ENCODE data around the gene IL17F.

Gene IL17F

DNA sequence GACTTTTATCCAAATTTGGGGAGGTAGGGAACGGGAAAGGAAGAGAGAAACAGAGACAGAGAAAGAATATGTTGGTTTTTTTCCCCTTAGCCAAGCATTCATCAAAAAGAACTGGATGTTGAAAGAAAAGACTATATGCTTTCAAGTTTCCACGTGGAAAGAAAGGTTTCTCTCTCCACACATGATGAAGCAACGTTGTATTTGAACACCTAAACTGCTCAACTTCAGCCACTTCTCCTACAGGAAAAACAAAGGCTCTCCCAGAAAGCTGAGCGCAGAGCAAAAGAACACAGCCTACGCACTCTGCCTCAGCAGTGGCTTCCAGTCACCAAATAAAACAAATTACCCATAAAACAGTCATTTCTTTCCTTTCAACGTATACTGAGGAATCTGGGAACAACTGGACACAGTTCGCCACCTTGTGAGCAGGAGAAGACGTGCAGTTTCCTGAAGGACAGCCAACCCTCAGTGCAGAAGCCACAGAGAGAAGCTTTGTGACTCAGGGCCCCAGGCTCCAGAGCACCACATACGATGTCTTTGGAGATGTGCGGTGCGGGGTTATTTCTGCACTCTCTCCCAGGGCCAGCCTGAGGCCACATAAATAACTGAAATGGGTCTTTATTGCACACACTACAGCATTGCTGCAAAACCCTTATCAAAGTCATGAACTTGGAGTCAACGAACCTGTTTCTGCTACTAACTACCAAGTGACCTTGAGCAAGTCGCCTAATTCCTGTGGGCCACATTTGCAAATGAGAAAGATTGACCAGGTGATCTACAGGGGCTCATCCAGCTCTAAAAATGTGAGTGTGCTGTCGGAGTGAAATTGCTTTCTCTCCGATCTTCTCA is 10.1 kb downstream of the IL17F start:
- no peak for TF ChIP-seq JUND (IDR thresholded peaks at IDR 0.05; ENCODE audit: low read depth)
- in situ Hi-C loops (cut with HindIII; ENCODE audit: low pct_unique_long_range_greater_than_20kb, low sequenced_read_pairs) = no loop called here
- DNase-seq (ENCODE audit: low read depth in 1 of 2, low spot score in 1 of 2) = peak; percentile 53 to 70

DNA sequence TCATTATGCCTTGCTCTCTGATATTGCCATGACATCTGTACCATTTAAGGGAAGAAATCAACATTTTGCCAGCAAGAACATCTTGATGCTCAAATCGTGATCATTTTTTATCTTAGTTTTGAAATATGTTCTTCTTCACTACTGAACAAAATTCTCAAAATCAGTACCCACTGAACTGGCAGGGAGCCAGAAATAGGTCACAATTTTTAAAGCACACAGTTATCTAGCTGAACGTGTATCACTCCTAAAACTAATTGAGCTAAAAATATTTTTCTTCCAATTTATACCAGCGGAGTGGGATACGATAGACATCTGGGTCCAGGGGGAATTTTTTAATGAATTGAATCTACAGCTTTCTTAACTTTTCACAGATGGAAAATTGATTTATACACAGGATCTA is 11.3 kb downstream of the IL17F start:
- no peak for DNase-seq (ENCODE audit: low read depth in 1 of 2, low spot score in 1 of 2)
- no peak for TF ChIP-seq JUND (IDR thresholded peaks at IDR 0.05; ENCODE audit: low read depth)
- in situ Hi-C loops (cut with HindIII; ENCODE audit: low pct_unique_long_range_greater_than_20kb, low sequenced_read_pairs) = no loop called here

DNA sequence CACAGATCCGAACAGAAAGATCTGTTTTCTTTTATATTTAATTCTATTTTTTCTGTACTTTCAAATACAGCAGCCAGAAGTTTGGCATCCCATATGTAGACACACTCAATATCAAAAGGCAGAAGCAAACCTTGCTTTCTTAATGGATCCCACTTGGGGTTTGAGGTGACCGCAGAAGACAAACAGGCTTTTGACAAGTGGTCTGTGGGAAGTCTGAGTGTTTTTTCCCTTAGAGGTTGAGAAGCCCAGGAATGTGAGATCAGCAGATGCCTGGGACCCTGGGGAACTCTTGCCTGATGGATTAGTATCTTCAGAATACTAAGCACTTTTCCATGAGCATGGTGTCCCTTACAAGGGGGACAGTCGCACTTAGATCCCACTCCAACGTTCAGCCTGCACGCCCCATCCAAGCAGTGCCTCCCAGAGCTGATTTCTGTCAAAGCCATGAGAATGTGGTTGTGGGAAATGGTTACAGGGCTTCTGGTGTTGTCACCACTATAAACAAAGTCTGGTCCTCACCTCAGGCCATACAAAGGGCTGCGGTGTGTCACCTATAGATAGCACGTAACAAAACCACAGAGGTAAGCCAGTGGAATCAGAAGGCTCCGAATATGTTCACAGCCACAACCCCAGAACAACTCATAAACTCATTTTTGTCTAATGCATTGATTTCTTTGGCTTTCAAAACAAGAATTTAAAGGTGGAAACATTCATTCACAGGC is 12.7 kb downstream of the IL17F start:
- in situ Hi-C loops (cut with HindIII; ENCODE audit: low pct_unique_long_range_greater_than_20kb, low sequenced_read_pairs) = no loop called here
- no peak for TF ChIP-seq JUND (IDR thresholded peaks at IDR 0.05; ENCODE audit: low read depth)
- DNase-seq (ENCODE audit: low read depth in 1 of 2, low spot score in 1 of 2) = no peak

DNA sequence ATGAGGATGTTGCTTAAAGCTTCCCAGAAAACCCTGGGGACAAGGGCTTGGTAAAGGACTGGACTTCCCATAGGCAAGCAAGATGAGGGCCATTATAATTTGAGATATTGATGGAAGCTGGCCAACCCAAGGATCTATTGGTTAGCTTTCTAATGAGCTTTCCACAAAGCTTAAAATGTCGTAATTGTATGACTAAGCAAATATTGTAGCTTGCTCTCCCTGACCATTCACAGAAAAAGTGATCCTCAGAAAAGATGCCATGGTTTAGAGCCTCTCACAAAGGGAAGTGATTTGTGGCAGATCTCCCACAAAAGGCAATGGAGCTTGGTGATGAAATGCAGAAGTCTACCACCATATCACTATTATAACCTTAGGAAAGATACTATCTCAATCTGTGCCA is 13.6 kb downstream of the IL17F start:
- no peak for TF ChIP-seq JUND (IDR thresholded peaks at IDR 0.05; ENCODE audit: low read depth)
- in situ Hi-C loops (cut with HindIII; ENCODE audit: low pct_unique_long_range_greater_than_20kb, low sequenced_read_pairs) = no loop called here
- no peak for DNase-seq (ENCODE audit: low read depth in 1 of 2, low spot score in 1 of 2)

DNA sequence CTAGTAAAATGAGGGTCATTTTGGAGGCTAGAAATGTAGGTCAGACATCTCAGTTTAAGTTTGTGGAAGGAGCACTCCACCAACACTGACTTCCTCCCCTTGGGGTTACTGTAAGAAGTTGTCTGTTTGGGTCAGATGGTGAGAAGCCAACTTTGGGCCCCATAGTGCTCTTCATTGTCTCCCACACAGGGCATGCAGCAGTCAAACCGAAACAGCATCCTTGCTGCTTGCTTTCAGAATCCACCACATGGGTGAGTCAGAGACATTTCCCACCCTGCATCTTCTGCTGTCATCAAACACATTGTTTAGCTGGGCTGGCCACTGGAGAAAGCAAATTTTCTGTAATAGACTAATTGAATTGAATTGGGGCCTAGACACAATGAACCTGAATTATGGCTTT is 16.8 kb downstream of the IL17F start:
- no peak for DNase-seq (ENCODE audit: low read depth in 1 of 2, low spot score in 1 of 2)
- in situ Hi-C loops (cut with HindIII; ENCODE audit: low pct_unique_long_range_greater_than_20kb, low sequenced_read_pairs) = no loop called here
- TF ChIP-seq JUND (IDR thresholded peaks at IDR 0.05; ENCODE audit: low read depth) = no peak

DNA sequence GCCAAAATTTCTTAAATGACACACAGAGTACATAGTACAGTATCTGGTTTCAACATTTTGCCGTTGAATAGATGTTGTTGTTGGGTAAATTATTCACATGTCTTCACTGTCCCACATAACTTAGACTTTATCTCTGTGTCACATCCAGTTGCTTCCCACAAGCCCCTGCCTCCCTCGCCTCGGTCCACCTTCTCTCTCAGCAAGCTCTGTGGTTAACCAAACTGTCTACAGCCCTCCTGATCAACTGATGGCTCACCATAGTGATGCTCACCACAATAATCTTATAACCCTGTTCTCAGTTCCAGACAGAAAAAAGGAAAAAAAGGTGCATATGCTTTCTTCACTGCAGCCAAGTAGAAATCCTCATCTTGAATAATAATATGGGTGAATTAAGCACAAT is 23.0 kb downstream of the IL17F start:
- DNase-seq (ENCODE audit: low read depth in 1 of 2, low spot score in 1 of 2) = no peak
- no peak for TF ChIP-seq JUND (IDR thresholded peaks at IDR 0.05; ENCODE audit: low read depth)

DNA sequence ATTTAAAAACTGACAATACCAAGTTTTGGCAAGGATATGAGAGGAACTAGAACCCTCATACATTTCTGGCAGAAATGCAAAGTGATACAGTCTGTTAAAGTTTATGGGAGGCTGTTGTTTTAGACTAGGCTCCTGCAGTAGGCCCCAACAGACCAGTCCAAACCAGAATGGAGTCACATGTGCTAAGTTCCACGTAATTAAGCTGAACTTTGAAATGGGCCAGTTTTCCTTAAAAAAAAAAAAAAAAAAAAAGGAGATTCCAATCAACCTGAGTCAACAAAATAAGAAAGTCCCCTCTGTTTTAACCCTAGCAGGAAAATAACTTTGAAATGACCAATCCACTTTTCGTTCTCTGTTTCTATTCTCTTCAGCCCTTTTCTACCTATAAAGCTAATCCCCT is 26.5 kb downstream of the IL17F start:
- no peak for TF ChIP-seq JUND (IDR thresholded peaks at IDR 0.05; ENCODE audit: low read depth)
- no peak for DNase-seq (ENCODE audit: low read depth in 1 of 2, low spot score in 1 of 2)
- in situ Hi-C loops (cut with HindIII; ENCODE audit: low pct_unique_long_range_greater_than_20kb, low sequenced_read_pairs) = no loop called here

More for the DNA sequence above, 23.0 kb downstream of the IL17F start:
- in situ Hi-C loops (cut with HindIII; ENCODE audit: low pct_unique_long_range_greater_than_20kb, low sequenced_read_pairs) = no loop called here

DNA sequence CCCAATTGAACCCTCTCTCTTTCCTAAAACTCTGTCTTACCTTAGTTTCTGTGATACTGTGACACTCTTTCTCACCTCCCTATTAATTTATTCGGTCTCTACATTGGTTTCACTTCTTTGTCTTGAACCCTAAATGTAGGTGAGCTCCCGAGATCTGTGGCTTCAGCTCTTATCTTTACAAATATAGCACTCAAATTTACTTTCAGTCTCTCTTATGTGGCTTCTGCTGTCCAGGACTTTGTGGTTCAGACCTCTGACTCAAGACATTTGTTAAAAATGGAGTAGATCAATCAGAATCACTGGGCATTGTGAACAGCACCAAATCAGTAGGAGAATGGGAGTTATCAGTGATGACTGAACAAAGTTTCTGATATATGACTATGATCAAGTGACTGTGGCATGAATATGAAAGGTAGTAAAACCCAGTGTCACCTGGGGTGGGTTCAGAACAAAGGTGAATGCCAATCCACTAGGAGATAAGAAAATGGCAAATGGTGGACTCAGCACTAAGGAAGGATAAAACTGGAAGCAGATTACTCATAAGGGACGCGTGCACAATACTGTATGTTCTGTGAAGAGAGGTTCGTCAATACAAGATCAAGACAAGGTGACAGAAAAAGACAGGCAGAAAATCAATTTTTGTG is 27.2 kb downstream of the IL17F start:
- in situ Hi-C loops (cut with HindIII; ENCODE audit: low pct_unique_long_range_greater_than_20kb, low sequenced_read_pairs) = no loop called here
- no peak for DNase-seq (ENCODE audit: low read depth in 1 of 2, low spot score in 1 of 2)
- no peak for TF ChIP-seq JUND (IDR thresholded peaks at IDR 0.05; ENCODE audit: low read depth)

DNA sequence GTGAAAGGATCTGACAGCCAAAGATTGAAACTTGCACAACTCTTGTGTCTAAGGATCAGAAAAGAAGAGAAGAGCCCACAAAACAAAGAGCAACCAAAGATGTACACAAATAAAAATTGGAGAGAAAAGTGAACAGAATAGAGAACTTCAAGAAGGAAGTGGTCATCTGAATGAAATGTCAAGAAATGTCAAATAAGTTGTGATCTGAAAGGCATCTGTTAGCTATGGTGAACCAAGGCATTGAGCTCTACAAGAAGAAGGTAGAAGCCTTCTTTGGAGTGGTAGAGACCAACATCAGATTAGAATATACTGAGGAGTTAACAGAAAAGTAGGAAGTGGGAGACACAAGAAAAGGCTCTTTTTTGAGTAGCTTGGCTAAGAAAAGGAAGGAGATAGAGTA is 28.5 kb downstream of the IL17F start:
- TF ChIP-seq JUND (IDR thresholded peaks at IDR 0.05; ENCODE audit: low read depth) = no peak
- in situ Hi-C loops (cut with HindIII; ENCODE audit: low pct_unique_long_range_greater_than_20kb, low sequenced_read_pairs) = no loop called here
- no peak for DNase-seq (ENCODE audit: low read depth in 1 of 2, low spot score in 1 of 2)

DNA sequence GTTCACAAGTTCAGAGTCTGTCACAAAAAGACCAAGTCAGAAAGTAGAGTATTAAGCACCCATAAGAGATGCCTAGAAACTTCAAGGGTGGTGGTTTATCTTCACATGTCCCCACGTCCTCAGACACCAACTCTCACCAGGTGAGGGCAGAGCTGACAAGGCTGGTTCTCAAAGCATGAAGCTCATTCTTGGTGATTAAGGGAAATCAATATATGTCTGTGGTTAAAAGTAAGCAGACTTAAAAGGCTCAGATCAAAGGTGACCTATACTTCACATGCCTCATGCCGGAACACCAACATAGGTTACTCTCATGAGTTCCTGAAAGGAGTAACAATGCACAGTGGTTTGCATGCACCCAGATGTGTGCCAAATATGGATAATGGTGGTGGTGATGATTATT is 31.2 kb downstream of the IL17F start:
- no peak for DNase-seq (ENCODE audit: low read depth in 1 of 2, low spot score in 1 of 2)

DNA sequence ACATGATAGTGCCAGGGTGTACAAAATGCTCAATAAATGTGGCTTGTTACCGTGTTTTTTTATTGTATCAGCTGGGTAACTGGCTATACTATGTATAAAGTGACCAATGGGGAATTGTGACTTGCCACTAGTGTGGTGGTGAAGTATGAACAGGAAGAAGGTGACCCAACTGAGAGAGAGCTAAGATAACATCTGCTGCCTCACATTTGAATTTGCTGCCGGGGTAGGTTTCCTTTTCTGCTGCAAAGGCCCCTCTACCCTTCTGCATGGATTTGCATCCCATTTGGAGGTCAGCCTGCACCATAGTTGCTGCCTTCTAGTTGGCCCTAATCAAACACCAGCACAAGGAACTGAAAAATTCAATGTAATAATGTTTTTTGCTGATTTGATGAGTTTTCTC is 34.1 kb downstream of the IL17F start:
- in situ Hi-C loops (cut with HindIII; ENCODE audit: low pct_unique_long_range_greater_than_20kb, low sequenced_read_pairs) = no loop called here
- TF ChIP-seq JUND (IDR thresholded peaks at IDR 0.05; ENCODE audit: low read depth) = no peak

More for the DNA sequence above, 31.2 kb downstream of the IL17F start:
- in situ Hi-C loops (cut with HindIII; ENCODE audit: low pct_unique_long_range_greater_than_20kb, low sequenced_read_pairs) = no loop called here
- TF ChIP-seq JUND (IDR thresholded peaks at IDR 0.05; ENCODE audit: low read depth) = no peak

DNA sequence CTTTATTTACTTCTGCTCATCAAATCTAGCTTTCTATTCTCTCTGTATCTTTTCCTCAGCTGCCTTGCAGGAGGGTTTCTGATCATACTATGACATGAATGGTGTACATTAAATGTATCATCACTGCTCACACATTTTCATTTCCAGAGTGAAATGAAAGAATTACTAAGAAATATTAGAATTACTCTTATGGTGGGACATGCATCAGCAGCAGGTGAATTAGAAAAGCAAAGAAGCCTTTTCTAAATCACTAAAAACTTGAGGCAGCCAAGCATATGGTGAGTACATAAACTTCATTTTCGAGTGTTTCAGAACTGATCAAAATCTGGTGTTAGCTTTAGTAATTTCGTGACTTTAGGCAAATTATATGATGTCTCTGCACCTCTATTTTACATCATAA is 34.5 kb downstream of the IL17F start:
- no peak for TF ChIP-seq JUND (IDR thresholded peaks at IDR 0.05; ENCODE audit: low read depth)
- in situ Hi-C loops (cut with HindIII; ENCODE audit: low pct_unique_long_range_greater_than_20kb, low sequenced_read_pairs) = no loop called here
- no peak for DNase-seq (ENCODE audit: low read depth in 1 of 2, low spot score in 1 of 2)

More for the DNA sequence above, 34.1 kb downstream of the IL17F start:
- DNase-seq (ENCODE audit: low read depth in 1 of 2, low spot score in 1 of 2) = no peak

DNA sequence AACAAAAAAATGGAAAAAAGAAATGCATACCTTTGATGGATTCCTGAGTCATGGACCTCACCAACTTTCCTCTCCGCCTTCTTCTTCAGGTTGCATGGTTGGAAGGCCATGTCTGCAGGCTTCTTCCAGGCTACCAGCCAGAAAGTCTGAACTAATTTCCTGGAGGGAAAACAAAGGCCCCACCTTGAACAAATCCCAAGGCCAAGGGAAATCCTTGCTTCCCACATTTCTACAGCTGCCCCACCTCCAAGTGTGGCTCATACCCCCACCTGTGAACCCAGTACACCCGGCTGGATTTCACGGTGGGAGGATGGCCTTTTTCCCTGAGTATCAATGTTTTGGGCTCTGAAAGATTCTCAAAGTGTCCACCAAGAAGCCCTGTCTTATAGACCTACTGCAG is 35.7 kb downstream of the IL17F start:
- TF ChIP-seq JUND (IDR thresholded peaks at IDR 0.05; ENCODE audit: low read depth) = no peak
- in situ Hi-C loops (cut with HindIII; ENCODE audit: low pct_unique_long_range_greater_than_20kb, low sequenced_read_pairs) = no loop called here
- no peak for DNase-seq (ENCODE audit: low read depth in 1 of 2, low spot score in 1 of 2)
